ENCODE results near the gene TMEM175. TPM values are rescaled to one million over a fixed set of nuclear protein-coding genes. Genes with fewer than 3 reads are reported as not detected.

The TMEM175 gene
- total and polyA plus RNA-seq, 9 of the 15 experiments (the other 6 are each of a cell fraction or from before 2014, with no cell fraction given): 0.13 to 30.9 (median 9.4) TPM

DNA sequence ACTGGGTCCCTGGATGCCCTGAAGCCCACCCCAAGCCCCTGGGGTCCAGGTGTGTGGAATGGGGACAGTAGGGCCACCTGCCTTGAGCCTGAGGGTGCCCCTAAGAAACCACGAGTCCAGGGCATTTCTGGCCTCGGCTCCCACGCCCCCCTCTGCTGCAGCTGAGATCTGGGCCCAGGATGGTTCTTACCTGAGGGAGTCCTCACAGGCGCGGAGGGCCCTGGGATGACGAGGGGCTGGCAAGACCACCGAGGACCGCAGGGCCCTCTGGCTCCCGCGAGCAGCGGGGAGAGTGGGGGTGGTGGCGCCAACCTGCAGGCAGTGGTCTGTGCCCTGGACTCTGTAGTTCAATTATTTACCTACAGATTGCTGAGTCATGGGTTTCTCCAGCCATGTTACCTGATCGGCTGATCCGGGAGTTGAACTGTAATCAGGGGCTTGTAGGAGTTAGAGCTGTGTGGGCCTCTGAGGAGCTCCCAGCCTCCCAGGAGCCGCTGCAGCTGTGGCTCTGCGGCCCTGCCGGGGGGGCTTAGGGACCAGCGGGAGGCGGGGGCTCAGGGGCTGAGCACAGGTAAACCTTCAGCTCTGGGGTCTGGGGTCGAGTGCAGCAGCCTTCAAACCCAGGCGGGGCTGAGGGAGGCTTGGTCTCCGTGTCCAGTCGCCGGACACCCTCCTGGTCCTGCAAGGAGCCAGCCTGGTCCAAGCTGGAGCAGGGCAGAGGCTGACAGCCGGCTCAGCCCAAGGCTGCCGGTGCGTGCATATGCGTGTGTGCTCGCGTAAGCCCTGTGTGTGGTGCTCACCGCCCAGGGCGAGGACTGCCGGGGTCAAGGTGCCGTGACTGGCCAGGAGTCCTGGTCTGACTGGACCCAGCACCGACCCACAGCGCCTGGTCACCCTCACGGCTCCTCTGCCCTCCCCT is 61.1 kb downstream of the TMEM175 start, which contains the start of gene SLC26A1 (continued):
- no peak for TF ChIP-seq CHD4 (IDR thresholded peaks at IDR 0.05; ENCODE audit: insufficient read depth, insufficient replicate concordance, low read depth, low read length, poor library complexity, severe bottlenecking)
- no peak for TF ChIP-seq HLTF (IDR thresholded peaks at IDR 0.05)
- no peak for TF ChIP-seq ZBTB5 (IDR thresholded peaks at IDR 0.05)
- TF ChIP-seq RBM15 (IDR thresholded peaks at IDR 0.05; ENCODE audit: insufficient read depth, low read length): no peak
- no peak for TF ChIP-seq CREB1 (IDR thresholded peaks at IDR 0.05)
- no peak for TF ChIP-seq CREB1 (CRISPR knock-in tag; IDR thresholded peaks at IDR 0.05)
- TF ChIP-seq ZNF76 (CRISPR knock-in tag; IDR thresholded peaks at IDR 0.05; ENCODE audit: borderline replicate concordance): peak; percentile 75; the same call in 1 of the 2 replicates
- TF ChIP-seq HDAC6 (IDR thresholded peaks at IDR 0.05; ENCODE audit: low read depth, low read length): no peak
- TF ChIP-seq HMG20A (CRISPR knock-in tag; conservative IDR thresholded peaks at IDR 0.05): no peak
- TF ChIP-seq ARID2 (IDR thresholded peaks at IDR 0.05): no peak
- peak; percentile 95 for TF ChIP-seq MAFG (tag; conservative IDR thresholded peaks at IDR 0.05)
- TF ChIP-seq CXXC5 (CRISPR knock-in tag; IDR thresholded peaks at IDR 0.05): no peak
- TF ChIP-seq, protein P1, sequence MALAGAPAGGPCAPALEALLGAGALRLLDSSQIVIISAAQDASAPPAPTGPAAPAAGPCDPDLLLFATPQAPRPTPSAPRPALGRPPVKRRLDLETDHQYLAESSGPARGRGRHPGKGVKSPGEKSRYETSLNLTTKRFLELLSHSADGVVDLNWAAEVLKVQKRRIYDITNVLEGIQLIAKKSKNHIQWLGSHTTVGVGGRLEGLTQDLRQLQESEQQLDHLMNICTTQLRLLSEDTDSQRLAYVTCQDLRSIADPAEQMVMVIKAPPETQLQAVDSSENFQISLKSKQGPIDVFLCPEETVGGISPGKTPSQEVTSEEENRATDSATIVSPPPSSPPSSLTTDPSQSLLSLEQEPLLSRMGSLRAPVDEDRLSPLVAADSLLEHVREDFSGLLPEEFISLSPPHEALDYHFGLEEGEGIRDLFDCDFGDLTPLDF (CRISPR knock-in tag; IDR thresholded peaks at IDR 0.05): 0 out of 2 replicates have a peak, but pooled peaks have one; percentile 0
- TF ChIP-seq WHSC1 (IDR thresholded peaks at IDR 0.05; ENCODE audit: low read length): peak; percentile 82
- TF ChIP-seq ZNF23 (CRISPR knock-in tag; IDR thresholded peaks at IDR 0.05): no peak
- no peak for TF ChIP-seq ZNF507 (tag; conservative IDR thresholded peaks at IDR 0.05)
- TF ChIP-seq TEAD1 (CRISPR knock-in tag; IDR thresholded peaks at IDR 0.05): 0 out of 4 replicates have a peak, but pooled peaks of 1 of the 2 experiments have one; percentile 41
- TF ChIP-seq, protein P2, sequence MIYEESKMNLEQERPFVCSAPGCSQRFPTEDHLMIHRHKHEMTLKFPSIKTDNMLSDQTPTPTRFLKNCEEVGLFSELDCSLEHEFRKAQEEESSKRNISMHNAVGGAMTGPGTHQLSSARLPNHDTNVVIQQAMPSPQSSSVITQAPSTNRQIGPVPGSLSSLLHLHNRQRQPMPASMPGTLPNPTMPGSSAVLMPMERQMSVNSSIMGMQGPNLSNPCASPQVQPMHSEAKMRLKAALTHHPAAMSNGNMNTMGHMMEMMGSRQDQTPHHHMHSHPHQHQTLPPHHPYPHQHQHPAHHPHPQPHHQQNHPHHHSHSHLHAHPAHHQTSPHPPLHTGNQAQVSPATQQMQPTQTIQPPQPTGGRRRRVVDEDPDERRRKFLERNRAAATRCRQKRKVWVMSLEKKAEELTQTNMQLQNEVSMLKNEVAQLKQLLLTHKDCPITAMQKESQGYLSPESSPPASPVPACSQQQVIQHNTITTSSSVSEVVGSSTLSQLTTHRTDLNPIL (CRISPR knock-in tag; IDR thresholded peaks at IDR 0.05): no peak
- no peak for TF ChIP-seq SP2 (IDR thresholded peaks at IDR 0.05; ENCODE audit: extremely low read depth, low read depth, low read length, poor library complexity, severe bottlenecking)
- TF ChIP-seq TAF1 (IDR thresholded peaks at IDR 0.05; ENCODE audit: control insufficient read depth, extremely low read depth, insufficient read depth, low read length, severe bottlenecking): peak; percentile 34
- TF ChIP-seq BDP1 (IDR thresholded peaks at IDR 0.05; ENCODE audit: insufficient read depth, insufficient read length): no peak
- TF ChIP-seq PTTG1 (tag; IDR thresholded peaks at IDR 0.05; ENCODE audit: low read depth): no peak
- no peak; a peak in 1 of 4 replicates for TF ChIP-seq MLX (CRISPR knock-in tag; conservative IDR thresholded peaks at IDR 0.05)

Measured in K562 (cell line).